Stomach (tissue), 9 donors: ENCODE results near the gene INHA. TPM values are rescaled to one million over a fixed set of nuclear protein-coding genes. Genes with fewer than 3 reads are reported as not detected.

Source experiments
- DNase-seq, 2 donors: peaks; one replicate each; pipeline versions ENCODE4 v3.0.0 to v3.0.0-alpha.2; 2013 to 2019
- H3K27ac ChIP-seq, 5 donors: fragments of 200-600 bp in 4 of 5; sonication (generic) in 4 of 5; one replicate each; pipeline ENCODE4 v1.5.1; 2013 to 2019; ENCODE audit warnings: mild to moderate bottlenecking in 1 of 5, moderate library complexity in 1 of 5
- H3K27me3 ChIP-seq, 3 donors: fragments of 200-600 bp; sonication (generic); one replicate each; pipeline ENCODE4 v1.5.1; 2017 to 2019; ENCODE audit warnings: mixed run types in 1 of 3
- H3K36me3 ChIP-seq, 4 donors: fragments of 200-600 bp; sonication (generic); 1 replicate in 3 of 4; 2 replicates in 1 of 4; pipeline ENCODE4 v1.5.1; 2016 to 2019
- H3K4me1 ChIP-seq, 4 donors: fragments of 200-600 bp; sonication (generic); one replicate each; pipeline ENCODE4 v1.5.1; 2016 to 2019
- H3K4me3 ChIP-seq, 4 donors: fragments of 200-600 bp; sonication (generic) in 3 of 4; one replicate each; pipeline ENCODE4 v1.5.1; 2016 to 2019; ENCODE audit warnings: mild to moderate bottlenecking in 1 of 4
- H3K9me3 ChIP-seq, 4 donors: fragments of 200-600 bp; sonication (generic); one replicate each; pipeline ENCODE4 v1.5.1; 2016 to 2019
- EP300 ChIP-seq: sonication (generic); formaldehyde crosslinking; IDR thresholded peaks from one replicate; pipeline ENCODE4 v1.6.1; 2017; ENCODE audit warnings: antibody characterized with exemption
- POLR2A ChIP-seq, 4 donors: fragments of 450-650 bp; IDR thresholded peaks; one replicate each; pipeline ENCODE4 v1.6.1; 2016; ENCODE audit warnings: antibody characterized with exemption in 4 of 4, control low read depth in 2 of 4, mild to moderate bottlenecking in 1 of 4, moderate library complexity in 1 of 4
- POLR2AphosphoS5 ChIP-seq, 3 donors: sonication (generic); formaldehyde crosslinking; IDR thresholded peaks; one replicate each; pipeline ENCODE4 v1.6.1; 2016; ENCODE audit warnings: antibody characterized with exemption in 3 of 3
- WGBS, 5 donors: extraction: QIAGEN DNeasy Blood & Tissue Kit in 3 of 5; methylation state at CpG; one replicate each; pipeline versions ENCODE4 v1.1.5 to v1.1.7; 2013 to 2018; 5-methylcytosine and 5-hydroxymethylcytosine counted together
- intact Hi-C: fragments of 100-400 bp; cut with DNase I; formaldehyde crosslinking; loops from one replicate; pipeline ENCODE4 v1.15.1; 2023; ENCODE audit warnings: low total_unique reads
- polyA plus RNA-seq, 3 donors: library from polyadenylated mRNA; stranded (reverse); fragments of 200-250 nt; gene quantifications; one replicate each; pipeline ENCODE4 v1.2.3, GENCODE V29; 2013
- small RNA-seq, 4 donors: library from RNA; depleted of rRNA; stranded (forward); fragments of <200 nt; gene quantifications; one replicate each; pipeline ENCODE3, GENCODE V24; 2016
- total RNA-seq, 5 donors: library from RNA; depleted of rRNA; stranded (reverse); fragments of >200 nt; gene quantifications; one replicate each; pipeline versions ENCODE4 v1.1.0 to v1.2.3, GENCODE V29; 2014 to 2016
- TF ChIP-seq, protein P1 (sequence below), 7 experiments: fragments of 450-650 bp in 4 of 7; fragments of 200-600 bp in 3 of 7; sonication (generic) in 3 of 7; IDR thresholded peaks; one replicate each; pipeline ENCODE4 v1.5.1; 2016 to 2019; ENCODE audit warnings: antibody characterized with exemption in 7 of 7, control low read depth in 2 of 7, mild to moderate bottlenecking in 1 of 7
- donor health status: healthy with polysubstance abuse.
- donor health status: Bipolar disorder and iron deficiency.
- donor health status: healthy.

The INHA gene
- total and polyA plus RNA-seq, 8 donors: 0.63 to 1.8 TPM; not detected in 6

DNA sequence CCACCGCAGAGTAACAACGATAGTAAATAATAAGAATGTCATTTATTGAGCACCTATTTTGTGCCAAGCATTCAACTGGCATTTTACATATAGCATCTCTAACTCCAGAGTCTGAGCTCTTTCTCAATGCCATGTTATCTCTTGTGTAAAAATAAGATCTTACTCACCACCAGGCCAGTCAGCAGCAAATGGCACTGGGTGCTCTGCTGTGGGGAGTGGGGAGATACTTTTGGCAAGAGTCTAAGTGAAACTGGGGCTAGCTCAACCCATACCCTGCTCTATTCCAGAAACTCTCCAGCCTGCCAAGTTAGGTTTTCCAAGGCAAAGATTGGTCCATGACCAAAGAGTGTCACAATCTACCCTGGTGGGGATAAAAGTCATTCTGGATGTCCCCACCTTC lies 50.4 kb downstream of the INHA start:
- no peak for TF ChIP-seq POLR2AphosphoS5 (IDR thresholded peaks at IDR 0.05)
- no peak for TF ChIP-seq POLR2A (IDR thresholded peaks at IDR 0.05)
- TF ChIP-seq, protein P1, sequence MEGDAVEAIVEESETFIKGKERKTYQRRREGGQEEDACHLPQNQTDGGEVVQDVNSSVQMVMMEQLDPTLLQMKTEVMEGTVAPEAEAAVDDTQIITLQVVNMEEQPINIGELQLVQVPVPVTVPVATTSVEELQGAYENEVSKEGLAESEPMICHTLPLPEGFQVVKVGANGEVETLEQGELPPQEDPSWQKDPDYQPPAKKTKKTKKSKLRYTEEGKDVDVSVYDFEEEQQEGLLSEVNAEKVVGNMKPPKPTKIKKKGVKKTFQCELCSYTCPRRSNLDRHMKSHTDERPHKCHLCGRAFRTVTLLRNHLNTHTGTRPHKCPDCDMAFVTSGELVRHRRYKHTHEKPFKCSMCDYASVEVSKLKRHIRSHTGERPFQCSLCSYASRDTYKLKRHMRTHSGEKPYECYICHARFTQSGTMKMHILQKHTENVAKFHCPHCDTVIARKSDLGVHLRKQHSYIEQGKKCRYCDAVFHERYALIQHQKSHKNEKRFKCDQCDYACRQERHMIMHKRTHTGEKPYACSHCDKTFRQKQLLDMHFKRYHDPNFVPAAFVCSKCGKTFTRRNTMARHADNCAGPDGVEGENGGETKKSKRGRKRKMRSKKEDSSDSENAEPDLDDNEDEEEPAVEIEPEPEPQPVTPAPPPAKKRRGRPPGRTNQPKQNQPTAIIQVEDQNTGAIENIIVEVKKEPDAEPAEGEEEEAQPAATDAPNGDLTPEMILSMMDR (IDR thresholded peaks at IDR 0.05): no peak
- H3K27me3 ChIP-seq: peaks cover 0 to 14% (median 7%) of the 10 kb centered on the region in 3 donors
- H3K4me3 ChIP-seq: no peak overlapping the region
- H3K4me1 ChIP-seq: peaks cover 0 to 5% (median 0%) of the 10 kb centered on the region in 4 donors
- WGBS, 5 donors: 88 to 97% (median 94%) methylated on average over 2 of the region's 2 CpGs
- no peaks in the 10 kb centered on the region for H3K36me3 ChIP-seq
- DNase-seq: no peak
- intact Hi-C loops: no loop called here
- no peak overlapping the region for H3K27ac ChIP-seq
- no peaks in the 10 kb centered on the region for H3K9me3 ChIP-seq

DNA sequence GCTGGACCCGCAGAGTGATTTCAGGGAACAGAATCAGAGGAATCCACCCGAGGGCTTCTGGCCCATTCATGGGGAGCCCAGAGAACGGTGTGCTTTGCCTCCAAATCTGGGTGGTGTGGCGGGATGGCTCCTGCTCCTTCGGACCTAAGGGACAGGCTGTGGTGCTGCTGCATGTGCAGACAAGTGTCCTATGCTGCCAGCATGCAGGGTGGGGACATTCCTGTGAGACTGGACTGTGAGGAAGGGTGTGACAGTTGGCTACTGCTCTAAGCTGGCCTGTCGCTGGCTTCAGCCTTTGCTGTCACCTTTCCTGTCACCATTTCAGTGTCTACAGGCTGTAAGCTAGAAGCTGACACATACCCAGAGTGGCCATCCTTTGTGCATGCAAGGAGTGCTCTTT lies 52.5 kb downstream of the INHA start:
- intact Hi-C loops: no loop called here
- TF ChIP-seq EP300: no peak
- no peak for TF ChIP-seq POLR2AphosphoS5 (IDR thresholded peaks at IDR 0.05)
- 78 to 93% (median 83%) methylated on average over 4 to 6 of the region's 6 CpGs for WGBS, 5 donors
- no peak for DNase-seq
- Histone ChIP-seq H3K27me3 (peaks cover 0 to 35% (median 23%) of the 10 kb centered on the region in 3 donors), H3K36me3 (no peaks in the 10 kb centered on the region), H3K9me3 (no peaks in the 10 kb centered on the region), H3K4me1 (peaks cover 6 to 16% (median 8%) of the 10 kb centered on the region in 4 donors), H3K27ac (no peak overlapping the region), H3K4me3 (no peak overlapping the region)

DNA sequence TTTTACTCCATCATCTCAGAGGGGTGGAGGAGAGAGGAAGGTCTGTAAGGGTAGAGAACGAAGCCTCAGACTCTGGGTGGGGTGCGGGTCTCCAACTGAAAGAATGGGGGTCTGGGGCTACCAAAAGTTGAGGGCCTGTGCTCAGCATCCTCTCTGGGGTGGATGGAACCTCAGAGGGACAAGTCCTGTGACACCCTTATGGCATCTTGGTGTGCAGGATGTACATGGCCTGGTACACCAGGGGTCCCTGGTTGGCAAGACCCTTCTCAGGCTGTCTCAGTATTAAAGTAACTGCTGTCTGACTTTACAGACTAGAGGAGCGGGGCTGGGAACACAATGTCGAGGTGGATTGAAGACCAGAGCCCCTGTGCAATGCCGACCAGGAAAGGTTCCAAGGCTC lies 53.1 kb downstream of the INHA start:
- TF ChIP-seq POLR2A (IDR thresholded peaks at IDR 0.05) (no peak), EP300 (no peak), POLR2AphosphoS5 (IDR thresholded peaks at IDR 0.05) (no peak)
- TF ChIP-seq, protein P1 (IDR thresholded peaks at IDR 0.05): no peak
- no peaks in the 10 kb centered on the region for H3K36me3 ChIP-seq
- intact Hi-C loops: no loop called here
- peaks cover 6 to 16% (median 8%) of the 10 kb centered on the region in 4 donors for H3K4me1 ChIP-seq
- peaks cover 0 to 35% (median 23%) of the 10 kb centered on the region in 3 donors for H3K27me3 ChIP-seq
- 92 to 97% (median 94%) methylated on average over 5 of the region's 5 CpGs for WGBS, 5 donors
- no peaks in the 10 kb centered on the region for H3K9me3 ChIP-seq
- no peak overlapping the region for H3K4me3 ChIP-seq
- DNase-seq: no peak
- H3K27ac ChIP-seq: no peak overlapping the region

Small RNAs within 50 kb of the gene (small RNA-seq; reads per million reads assigned to genes)
- gene MIR3132 (0 reads per million in 4 donors), gene RN7SKP213 (0 reads per million in 4 donors)

Other genes starting within 250 kb of the INHA start
- gene RESP18, start 239.6 kb upstream of the INHA start, total RNA-seq: not detected
- not detected for gene RESP18, start 239.6 kb upstream of the INHA start, polyA plus RNA-seq
- gene DNPEP, start 184.4 kb upstream of the INHA start, total RNA-seq: 100 to 1,000 TPM in 1 of 5 donors, 10 to 100 TPM in 4; 32.7 to 147 (median 46.4) TPM
- gene DNPEP, start 184.4 kb upstream of the INHA start, polyA plus RNA-seq: 100 to 1,000 TPM in 2 of 3 donors, 10 to 100 TPM in 1; 69.2 to 114 (median 105) TPM
- 1,000 to 10,000 TPM; 1,078 to 5,539 (median 2,913) TPM for gene DES, start 153.9 kb upstream of the INHA start, total RNA-seq
- 100 to 1,000 TPM; 122 to 803 (median 204) TPM for gene DES, start 153.9 kb upstream of the INHA start, polyA plus RNA-seq
- gene SPEG, start 137.5 kb upstream of the INHA start, total RNA-seq: 100 to 1,000 TPM in 1 of 5 donors, 10 to 100 TPM in 3, 1 to 10 TPM in 1; 7.4 to 106 (median 30.4) TPM
- 10 to 100 TPM in 1 of 3 donors, 1 to 10 TPM in 2; 9.8 to 65.1 (median 9.9) TPM for gene SPEG, start 137.5 kb upstream of the INHA start, polyA plus RNA-seq
- 100 to 1,000 TPM in 1 of 5 donors, 10 to 100 TPM in 4; 16.5 to 185 (median 24.2) TPM for gene GMPPA, start 73.4 kb upstream of the INHA start, total RNA-seq
- gene GMPPA, start 73.4 kb upstream of the INHA start, polyA plus RNA-seq: 10 to 100 TPM; 29.9 to 84.8 (median 58.2) TPM
- gene ASIC4, start 57.8 kb upstream of the INHA start, total RNA-seq: 10 to 100 TPM in 1 of 5 donors, 1 to 10 TPM in 1, not detected in 3; 2.0 to 11.0 TPM
- gene ASIC4, start 57.8 kb upstream of the INHA start, polyA plus RNA-seq: not detected
- 100 to 1,000 TPM in 1 of 5 donors, 10 to 100 TPM in 4; 28.0 to 119 (median 83.4) TPM for gene CHPF, start 28.5 kb upstream of the INHA start, total RNA-seq
- gene CHPF, start 28.5 kb upstream of the INHA start, polyA plus RNA-seq: 10 to 100 TPM; 10.8 to 32.9 (median 27.2) TPM
- gene TMEM198, start 28.3 kb upstream of the INHA start, total RNA-seq: 1 to 10 TPM in 2 of 5 donors, under 1 TPM in 1, not detected in 2; 0.92 to 7.5 (median 2.7) TPM
- 1 to 10 TPM; 1.4 to 4.7 (median 2.1) TPM for gene TMEM198, start 28.3 kb upstream of the INHA start, polyA plus RNA-seq
- 10 to 100 TPM; 19.8 to 55.4 (median 47.1) TPM for gene OBSL1, start 771 bp upstream of the INHA start, total RNA-seq
- gene OBSL1, start 771 bp upstream of the INHA start, polyA plus RNA-seq: 10 to 100 TPM; 30.3 to 62.1 (median 31.9) TPM
- gene STK11IP, start 25.5 kb downstream of the INHA start, total RNA-seq: 10 to 100 TPM; 10.7 to 89.5 (median 17.1) TPM
- gene STK11IP, start 25.5 kb downstream of the INHA start, polyA plus RNA-seq: 10 to 100 TPM in 1 of 3 donors, 1 to 10 TPM in 2; 6.8 to 23.8 (median 6.9) TPM
- gene SLC4A3, start 55.3 kb downstream of the INHA start, total RNA-seq: 10 to 100 TPM in 1 of 5 donors, 1 to 10 TPM in 2, under 1 TPM in 1, not detected in 1; 0.58 to 22.8 (median 1.9) TPM
- gene SLC4A3, start 55.3 kb downstream of the INHA start, polyA plus RNA-seq: 1 to 10 TPM; 1.2 to 2.5 (median 1.6) TPM